ENCODE measurements around the gene SDR42E1. TPM values are rescaled to one million over a fixed set of nuclear protein-coding genes. Genes with fewer than 3 reads are reported as not detected.

The SDR42E1 gene
- total RNA-seq, 2 donors from 2014 or later = 8.5 to 9.1 TPM

- H3K27ac ChIP-seq = peak overlapping the region; percentile 37
- no peaks in the 10 kb centered on the region for H3K27me3 ChIP-seq
- H3K9ac ChIP-seq (ENCODE audit: low read depth in 2 of 2, low read length in 2 of 2) = peak overlapping the region in 1 of 2 donors; percentile 37
- intact Hi-C loops (cut with DNase I) = loop anchor here (10.0 kb wide), 1 partner anchor 132 kb away; no protein-coding TSS in a partner anchor
- H3K36me3 ChIP-seq = no peaks in the 10 kb centered on the region
- no peak overlapping the region for H3K4me3 ChIP-seq
- peak; percentile 70 for DNase-seq
- TF ChIP-seq CTCF (IDR thresholded peaks at IDR 0.05) = no peak
- H3K9me3 ChIP-seq = no peaks in the 10 kb centered on the region
- peaks cover 6% of the 10 kb centered on the region for H3K4me1 ChIP-seq
Observed at GRCh38 chr16:82033006-82033405, 21.7 kb upstream of the SDR42E1 start.

GRCh38 chr16:82031116-82032084 is 20.1 kb upstream of the SDR42E1 start:
- H3K9me3 ChIP-seq = no peaks in the 10 kb centered on the region
- intact Hi-C loops (cut with DNase I) = loop anchor here (1.0 to 10.0 kb wide), 2 partner anchors 133 to 199 kb away; no protein-coding TSS in a partner anchor
- no peaks in the 10 kb centered on the region for H3K36me3 ChIP-seq
- peak; percentile 48 for DNase-seq
- no peaks in the 10 kb centered on the region for H3K27me3 ChIP-seq
- no peak overlapping the region for H3K27ac ChIP-seq
- no peak overlapping the region for H3K9ac ChIP-seq (ENCODE audit: low read depth in 2 of 2, low read length in 2 of 2)
- peak; percentile 45 for TF ChIP-seq CTCF (IDR thresholded peaks at IDR 0.05)
- H3K4me3 ChIP-seq = no peak overlapping the region
- peaks cover 6% of the 10 kb centered on the region for H3K4me1 ChIP-seq

GRCh38 chr16:82027629-82028064 is 16.4 kb upstream of the SDR42E1 start:
- no peak for TF ChIP-seq CTCF (IDR thresholded peaks at IDR 0.05)
- H3K4me3 ChIP-seq = no peak overlapping the region
- H3K36me3 ChIP-seq = no peaks in the 10 kb centered on the region
- H3K4me1 ChIP-seq = no peaks in the 10 kb centered on the region
- no peaks in the 10 kb centered on the region for H3K9me3 ChIP-seq
- no peak for DNase-seq
- no peak overlapping the region for H3K27ac ChIP-seq
- H3K9ac ChIP-seq (ENCODE audit: low read depth in 2 of 2, low read length in 2 of 2) = no peak overlapping the region
- H3K27me3 ChIP-seq = peaks cover 5% of the 10 kb centered on the region
- intact Hi-C loops (cut with DNase I) = no loop called here

- Histone ChIP-seq H3K4me3 (no peak overlapping the region), H3K36me3 (no peaks in the 10 kb centered on the region), H3K27me3 (peaks cover 5% of the 10 kb centered on the region), H3K4me1 (no peaks in the 10 kb centered on the region), H3K9ac (ENCODE audit: low read depth in 2 of 2, low read length in 2 of 2) (no peak overlapping the region), H3K9me3 (no peaks in the 10 kb centered on the region), H3K27ac (no peak overlapping the region)
- no peak for DNase-seq
- intact Hi-C loops (cut with DNase I) = no loop called here
- TF ChIP-seq CTCF (IDR thresholded peaks at IDR 0.05) = no peak
Observed at GRCh38 chr16:82024883-82025282, 13.6 kb upstream of the SDR42E1 start.

GRCh38 chr16:82024316-82024715 is 13.0 kb upstream of the SDR42E1 start:
- H3K27ac ChIP-seq = no peak overlapping the region
- H3K36me3 ChIP-seq = no peaks in the 10 kb centered on the region
- TF ChIP-seq CTCF (IDR thresholded peaks at IDR 0.05) = no peak
- no peak overlapping the region for H3K9ac ChIP-seq (ENCODE audit: low read depth in 2 of 2, low read length in 2 of 2)
- no peak overlapping the region for H3K4me3 ChIP-seq
- no peak for DNase-seq
- intact Hi-C loops (cut with DNase I) = no loop called here
- no peaks in the 10 kb centered on the region for H3K9me3 ChIP-seq
- H3K27me3 ChIP-seq = peaks cover 5% of the 10 kb centered on the region
- H3K4me1 ChIP-seq = no peaks in the 10 kb centered on the region

Data from colonic mucosa (tissue), 4 donors.